SH-SY5Y (cell line): Measurements from ENCODE around the gene CCDC102B.

ENCODE experiments used
- GATA2 ChIP-seq: IDR thresholded peaks from 2 replicates; pipeline ENCODE4 v1.6.1; 2011; ENCODE audit warnings: mild to moderate bottlenecking, low read depth, low read length
- GATA3 ChIP-seq: IDR thresholded peaks from 2 replicates; pipeline ENCODE4 v1.6.1; 2011; ENCODE audit warnings: low read depth, mild to moderate bottlenecking, low read length, moderate library complexity

GRCh38 chr18:69022426-69022825, 224.5 kb downstream of the CCDC102B start:
- no peak for TF ChIP-seq GATA2
- no peak for TF ChIP-seq GATA3
